NCI-H1048 (cell line): ENCODE measurements around the gene PDXP.
"Not testable (repeated sequence)": the region's sequence is repeated elsewhere in the genome, so short reads cannot be mapped to it uniquely, and the experiment has no call there.

Experiments
- DNase-seq: peaks from one replicate; lab custom pipeline; 2025; lab: John Stamatoyannopoulos, UW

Gene PDXP

DNA sequence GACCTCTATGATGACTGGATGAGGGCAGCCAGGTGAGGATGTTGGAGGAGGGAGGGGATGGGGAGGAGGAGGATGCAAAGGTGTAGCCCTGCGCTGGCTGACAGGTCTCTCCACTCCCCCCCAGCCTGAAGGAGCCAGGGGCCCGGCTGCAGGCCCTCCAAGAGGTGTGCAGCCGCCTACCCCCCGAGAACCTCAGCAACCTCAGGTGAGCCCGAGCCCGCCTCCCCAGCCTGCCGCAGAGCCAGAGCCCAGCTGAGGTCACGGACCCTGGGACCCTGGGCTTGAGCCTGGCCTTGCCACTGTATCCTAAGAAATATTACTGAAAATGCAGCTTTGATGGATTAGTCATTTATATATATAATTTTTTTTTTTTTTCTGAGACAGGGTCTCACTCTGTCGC, 11.2 kb upstream of the PDXP start:
- DNase-seq, result no peak

DNA sequence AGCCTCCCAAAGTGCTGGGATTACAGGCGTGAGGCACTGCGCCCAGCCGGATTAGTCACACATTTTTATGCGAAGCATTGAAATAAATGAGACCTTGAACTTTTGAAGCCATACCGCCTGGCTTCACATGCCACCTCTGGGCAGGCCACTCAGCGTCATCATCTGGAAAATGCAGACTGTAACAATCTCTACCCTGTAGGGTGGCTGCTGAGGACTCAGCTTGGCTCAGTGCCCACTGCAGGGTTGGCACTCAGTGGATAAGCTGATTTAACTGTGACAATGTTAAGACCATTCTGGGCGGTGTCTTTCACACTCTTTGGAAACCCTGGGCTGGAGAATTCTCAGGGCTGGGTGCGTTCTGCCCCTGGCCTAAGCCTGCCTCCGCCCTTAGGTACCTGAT, 10.6 kb upstream of the PDXP start:
- no peak for DNase-seq

DNA sequence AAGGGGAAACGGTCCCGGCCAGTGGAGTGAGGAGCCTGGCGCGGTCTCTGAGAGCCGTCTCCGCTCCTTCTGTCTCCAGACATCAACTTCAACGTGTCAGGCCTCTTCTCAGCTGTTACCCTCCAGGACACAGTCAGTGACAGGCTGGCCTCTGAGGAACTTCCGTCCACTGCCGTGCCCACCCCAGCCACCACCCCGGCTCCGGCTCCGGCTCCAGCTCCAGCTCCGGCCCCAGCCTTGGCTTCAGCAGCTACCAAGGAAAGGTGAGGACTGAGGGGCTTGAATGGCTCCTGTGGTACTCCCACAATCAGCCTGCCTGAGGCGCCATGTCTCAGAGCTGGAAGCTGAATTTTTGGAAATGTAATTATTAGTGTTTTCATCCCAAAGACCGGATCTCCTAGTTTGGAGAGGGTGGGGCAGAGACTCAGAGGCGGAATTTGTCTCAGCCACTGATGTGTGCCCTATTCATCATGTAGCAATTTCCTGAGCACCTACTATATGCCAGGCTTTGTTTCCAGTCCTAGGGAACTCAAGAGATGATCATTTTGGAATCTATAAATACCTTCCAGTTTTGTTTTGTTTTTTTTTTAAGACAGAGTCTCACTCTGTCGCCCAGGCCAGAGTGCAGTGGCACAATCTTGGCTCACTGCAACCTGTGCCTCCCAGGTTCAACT, 7.9 kb upstream of the PDXP start:
- no peak for DNase-seq

DNA sequence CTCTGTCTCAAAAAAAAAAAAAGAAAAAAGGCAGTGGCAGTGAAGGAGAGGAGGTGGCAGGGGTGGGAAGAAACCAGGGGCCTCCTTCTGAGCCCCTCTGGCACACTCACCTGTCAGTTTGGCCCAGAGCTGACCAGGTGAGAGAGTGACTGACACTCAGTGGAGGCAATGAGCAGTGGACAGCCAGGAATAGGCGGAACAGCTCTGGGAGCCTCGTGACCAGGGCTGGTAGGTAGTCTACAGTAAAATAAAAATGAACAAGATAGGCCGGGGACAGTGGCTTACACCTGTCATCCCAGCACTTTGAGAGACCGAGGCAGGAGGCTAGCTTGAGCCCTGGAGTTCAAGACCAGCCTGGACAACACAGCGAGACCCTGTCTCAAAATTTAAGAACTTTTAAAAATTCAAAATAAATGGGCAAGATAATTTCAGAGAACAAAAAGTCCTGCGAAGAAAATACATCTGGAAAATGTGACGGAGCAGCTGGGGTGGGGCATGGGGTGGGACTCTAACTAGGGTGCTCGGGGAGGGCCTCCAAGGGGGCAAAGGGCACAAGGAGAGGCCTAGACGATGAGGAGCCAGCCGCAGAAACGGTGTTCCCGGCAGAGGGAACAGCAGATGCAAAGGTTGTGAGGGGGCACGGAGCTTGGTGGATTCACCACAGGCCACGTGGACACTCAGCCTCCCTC, 3.8 kb upstream of the PDXP start:
- DNase-seq, result no peak

DNA sequence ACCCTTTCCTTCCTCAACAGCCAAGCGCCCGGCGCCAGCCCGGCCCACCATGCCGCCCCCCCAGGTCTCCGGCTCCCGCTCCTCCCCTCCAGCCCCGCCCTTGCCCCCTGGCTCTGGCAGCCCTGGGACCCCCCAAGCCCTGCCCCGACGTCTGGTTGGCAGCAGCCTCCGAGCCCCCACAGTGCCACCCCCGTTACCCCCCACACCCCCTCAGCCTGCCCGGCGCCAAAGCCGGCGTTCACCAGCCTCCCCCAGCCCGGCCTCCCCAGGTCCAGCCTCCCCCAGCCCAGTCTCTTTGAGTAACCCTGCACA, 3.3 kb upstream of the PDXP start:
- DNase-seq, result no peak

DNA sequence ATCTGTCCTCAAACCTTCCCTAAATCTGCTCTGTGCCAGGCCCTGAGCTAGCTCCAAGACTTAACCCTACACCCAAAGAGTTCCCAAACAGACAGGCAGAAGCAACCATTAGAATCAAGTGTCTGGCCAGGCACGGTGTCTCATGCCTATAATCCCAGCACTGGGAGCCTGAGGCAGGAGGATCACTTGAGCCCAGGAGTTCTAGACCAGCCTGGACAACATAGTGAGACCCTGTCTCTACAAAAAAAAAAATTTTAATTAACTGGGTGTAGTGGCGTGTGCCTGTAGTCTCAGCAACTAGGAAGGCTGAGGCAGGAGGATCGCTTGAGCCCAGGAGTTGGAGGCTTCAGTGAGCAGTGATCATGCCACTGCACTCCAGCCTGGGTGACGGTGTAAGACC, 1.9 kb upstream of the PDXP start:
- DNase-seq, result not testable (repeated sequence)

DNA sequence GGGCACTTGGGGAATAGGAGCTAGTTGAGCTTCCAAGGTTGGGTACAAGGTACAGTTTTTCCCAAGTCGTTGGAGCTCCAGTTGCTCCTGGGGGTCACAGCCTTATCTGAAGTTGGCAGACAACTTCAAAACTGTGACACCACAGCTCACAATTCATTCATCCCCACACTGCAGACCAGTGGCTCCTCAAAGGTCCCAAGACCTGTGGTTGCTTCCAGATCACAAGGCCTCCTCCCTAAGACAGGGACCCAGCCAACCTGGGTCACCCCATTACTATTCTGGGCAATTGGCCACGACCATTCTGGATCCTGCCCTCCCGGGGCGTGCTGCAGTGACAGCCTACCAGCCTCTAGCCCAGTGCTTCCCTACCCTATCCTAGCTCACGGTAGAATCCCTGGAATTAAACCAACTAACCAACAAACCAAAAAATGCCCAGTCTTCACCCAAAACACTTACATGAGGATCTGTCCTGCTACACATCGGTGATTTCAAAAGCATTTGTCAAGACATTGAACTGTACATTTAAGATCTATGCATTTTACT, 862 bp upstream of the PDXP start:
- DNase-seq, result no peak

DNA sequence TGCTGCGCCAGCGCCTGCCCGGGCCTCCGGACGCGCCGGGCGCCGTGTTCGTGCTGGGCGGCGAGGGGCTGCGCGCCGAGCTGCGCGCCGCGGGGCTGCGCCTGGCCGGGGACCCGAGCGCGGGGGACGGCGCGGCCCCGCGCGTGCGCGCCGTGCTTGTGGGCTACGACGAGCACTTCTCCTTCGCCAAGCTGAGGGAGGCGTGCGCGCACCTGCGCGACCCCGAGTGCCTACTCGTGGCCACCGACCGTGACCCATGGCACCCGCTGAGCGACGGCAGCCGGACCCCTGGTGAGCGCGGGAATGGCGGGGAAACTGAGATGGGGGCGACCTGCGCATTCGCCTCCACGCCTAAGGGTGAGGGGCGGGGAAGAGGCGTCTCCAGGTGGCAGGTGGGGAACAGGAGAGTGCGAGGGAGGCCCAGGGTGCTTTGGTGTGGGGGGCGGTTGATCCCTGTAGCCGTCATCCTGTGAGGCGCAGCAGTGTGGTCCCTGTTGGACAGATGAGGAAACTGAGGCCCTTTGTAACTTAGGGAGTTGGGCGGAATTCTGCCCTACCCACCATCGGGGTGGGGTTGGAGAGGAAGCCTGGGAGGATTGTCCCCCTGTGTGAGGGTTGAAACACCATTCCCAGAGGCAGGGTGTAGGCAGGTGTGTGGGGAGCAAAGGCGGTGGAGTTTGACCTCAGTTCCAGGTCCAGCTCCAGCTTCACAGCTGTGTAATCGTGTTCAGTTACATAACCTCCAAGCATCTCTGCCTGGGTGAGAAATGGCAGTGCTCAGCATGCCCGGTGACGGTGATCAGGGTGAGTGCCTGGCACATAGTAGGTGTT, 758 bp downstream of the PDXP start:
- DNase-seq, result no peak

DNA sequence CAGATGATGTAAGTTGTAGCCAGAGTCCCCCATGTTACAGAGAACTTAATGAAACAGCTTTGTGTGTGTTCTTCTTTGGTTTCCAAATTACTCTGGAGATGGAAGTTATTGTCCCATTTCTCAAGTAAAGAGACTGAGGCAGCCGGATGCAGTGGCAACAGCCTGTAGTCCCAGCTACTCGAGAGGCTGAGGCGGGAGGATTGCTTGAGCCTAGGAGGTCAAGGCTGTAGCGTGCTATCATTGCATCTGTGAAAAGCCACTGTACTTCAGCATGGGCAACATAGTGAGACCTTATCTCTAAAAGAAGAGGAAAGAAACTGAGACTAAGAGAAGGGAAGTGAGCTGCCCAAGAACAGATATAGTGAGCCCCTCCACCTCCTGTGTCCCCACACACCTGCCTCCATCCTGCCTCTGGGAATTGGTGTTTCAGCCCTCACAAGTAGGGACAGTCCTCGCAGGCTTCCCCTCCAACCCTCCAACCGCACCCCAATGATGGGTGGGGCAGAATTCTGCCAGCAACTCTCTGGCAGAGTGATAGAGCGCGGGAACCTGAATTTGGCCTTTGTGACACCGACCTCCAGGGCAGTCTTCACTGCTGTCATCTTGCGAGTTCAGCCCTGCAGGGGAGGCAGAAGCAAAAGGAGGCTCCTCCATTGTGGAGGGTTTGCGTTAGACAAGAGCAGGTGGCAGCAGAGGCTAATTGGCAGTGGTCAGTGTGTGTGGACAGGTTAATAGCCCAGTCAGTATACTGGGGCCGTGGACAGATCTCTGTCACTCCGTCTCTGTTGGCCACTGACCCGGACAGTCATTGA, 1.6 kb downstream of the PDXP start:
- DNase-seq, result no peak

DNA sequence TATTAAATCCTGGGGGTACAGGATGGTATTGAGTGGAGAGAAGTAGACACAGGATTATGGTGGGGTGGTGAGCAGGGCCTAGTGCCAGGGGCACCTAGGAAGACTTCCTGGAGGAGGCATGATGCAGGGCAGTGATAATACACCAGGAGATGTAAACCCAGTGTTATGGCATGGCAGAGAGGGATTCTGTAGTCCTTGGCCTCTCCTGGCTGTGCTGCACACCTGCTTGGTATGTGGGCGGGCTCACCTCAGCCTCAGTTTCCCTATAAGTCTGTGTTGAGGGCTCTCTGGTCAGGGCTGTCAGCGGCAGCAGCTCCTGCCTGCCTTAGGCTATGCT, 2.2 kb downstream of the PDXP start:
- no peak for DNase-seq

DNA sequence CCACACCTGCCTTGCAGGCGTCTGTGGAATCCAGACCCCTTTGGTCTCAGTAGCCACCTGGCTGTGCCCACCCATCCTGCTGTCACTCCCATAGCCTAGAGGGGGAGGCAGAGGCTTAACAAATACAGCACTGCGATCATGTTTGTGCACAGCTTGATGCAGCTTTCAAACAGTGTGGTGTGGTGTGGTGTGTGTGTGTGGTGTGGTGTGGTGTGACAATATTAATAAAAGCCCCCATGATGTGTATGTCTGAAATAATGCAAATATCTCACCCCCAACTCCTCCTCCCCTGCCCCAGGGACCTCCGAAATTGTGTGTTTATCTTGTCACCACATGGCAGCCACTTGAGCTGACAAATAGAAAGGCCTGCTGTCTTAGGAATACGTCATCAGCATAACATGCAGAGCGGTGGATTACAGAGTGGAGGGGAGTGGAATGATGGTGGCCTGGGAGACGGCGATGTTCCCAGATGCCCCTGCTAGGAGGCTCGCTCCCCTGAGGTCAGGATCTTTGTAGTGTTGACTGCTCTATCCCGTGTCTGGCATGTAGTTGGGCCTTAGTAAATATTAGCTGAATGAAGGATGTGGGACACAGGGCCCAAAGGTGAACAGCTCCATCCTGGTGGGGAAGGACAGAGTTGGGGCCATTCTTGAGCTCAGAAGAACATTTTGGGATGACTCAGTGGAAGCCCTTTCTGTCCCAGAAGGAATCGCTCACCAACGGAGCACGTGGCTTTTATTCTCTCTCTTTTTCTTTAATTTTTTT, 2.8 kb downstream of the PDXP start:
- DNase-seq, result no peak

DNA sequence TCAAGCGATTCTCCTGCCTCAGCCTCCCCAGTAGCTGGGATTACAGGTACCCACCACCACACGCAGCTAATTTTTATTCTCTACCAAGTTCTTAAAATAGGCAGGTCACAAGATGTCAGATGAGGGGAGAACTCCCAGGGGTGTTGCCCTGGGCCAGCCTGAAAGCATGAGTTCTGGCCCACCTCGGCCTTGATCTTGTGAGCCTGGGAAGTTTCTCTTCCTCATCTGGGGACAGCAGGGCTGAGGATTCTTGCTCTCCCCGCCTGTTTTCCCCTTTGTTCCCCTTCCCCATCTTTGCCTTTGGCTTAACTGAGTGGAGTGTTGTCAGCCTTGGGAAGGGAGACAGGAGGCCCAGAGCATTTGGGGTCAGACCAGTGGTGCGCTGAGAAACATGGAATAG, 3.5 kb downstream of the PDXP start:
- no peak for DNase-seq

DNA sequence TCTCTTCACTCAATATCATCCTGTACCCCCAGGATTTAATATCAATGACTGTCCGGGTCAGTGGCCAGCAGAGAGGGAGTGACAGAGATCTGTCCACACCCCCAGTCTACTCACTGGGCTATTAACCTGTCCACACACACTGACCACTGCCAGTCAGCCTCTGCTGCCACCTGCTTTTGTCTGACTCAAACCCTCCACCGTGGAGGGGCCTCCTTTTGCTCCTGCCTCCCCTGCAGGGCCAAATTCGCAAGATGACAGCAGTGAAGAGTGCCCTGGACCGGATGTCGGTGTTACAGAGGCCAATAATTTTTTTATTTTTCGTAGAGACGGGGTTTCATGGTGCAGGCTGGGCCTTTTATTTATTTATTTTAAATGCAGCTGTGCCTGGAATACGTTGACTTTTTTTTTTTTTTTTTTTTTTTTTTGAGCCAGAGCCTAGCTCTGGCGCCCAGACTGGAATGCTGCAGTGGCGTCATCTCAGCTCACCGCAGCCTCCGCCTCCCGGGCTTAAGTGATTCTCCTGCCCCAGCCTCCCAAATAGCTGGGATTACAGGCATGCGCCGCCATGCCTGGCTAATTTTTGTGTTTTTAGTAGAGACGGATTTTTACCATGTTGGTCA, 5.1 kb downstream of the PDXP start:
- DNase-seq, result no peak

DNA sequence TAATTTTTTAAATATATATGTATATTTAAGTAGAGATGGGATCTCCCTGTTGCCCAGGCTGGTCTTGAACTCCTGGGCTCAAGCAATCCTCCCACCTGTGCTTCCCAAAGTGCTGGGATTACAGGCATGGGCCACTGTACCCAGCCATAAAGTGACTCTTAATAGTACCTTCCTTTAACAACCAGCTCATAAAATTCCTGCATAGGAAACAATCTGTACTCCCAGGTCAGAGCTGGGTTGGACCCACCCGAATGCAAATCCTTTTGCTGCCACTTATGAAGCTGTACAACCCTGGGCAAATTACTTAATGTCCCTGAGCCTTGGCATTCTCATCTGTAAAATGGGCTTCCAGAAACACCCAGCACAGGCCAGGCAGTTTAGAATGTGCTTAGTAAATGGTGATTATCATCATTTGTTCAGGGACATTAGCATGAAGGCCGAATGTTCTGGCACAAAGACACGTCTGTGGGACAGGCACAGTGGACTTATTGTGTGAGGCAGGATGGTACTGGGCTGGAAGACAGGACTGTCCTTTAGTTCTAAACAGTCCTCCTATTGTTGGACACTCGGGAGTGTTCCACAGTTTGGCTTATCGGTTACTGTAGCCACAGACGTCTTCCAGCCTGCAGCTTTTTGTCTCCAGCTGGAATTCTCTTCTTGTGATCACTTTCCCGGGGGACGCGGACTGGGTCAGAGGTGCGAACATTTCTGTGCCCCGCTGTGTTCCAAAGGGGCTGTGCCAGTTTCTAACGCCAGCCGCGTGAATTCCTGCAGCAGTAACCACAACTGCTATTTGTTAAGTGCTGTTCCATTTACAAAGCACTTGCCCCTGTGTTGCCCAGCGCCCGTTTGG, 6.0 kb downstream of the PDXP start:
- no peak for DNase-seq

DNA sequence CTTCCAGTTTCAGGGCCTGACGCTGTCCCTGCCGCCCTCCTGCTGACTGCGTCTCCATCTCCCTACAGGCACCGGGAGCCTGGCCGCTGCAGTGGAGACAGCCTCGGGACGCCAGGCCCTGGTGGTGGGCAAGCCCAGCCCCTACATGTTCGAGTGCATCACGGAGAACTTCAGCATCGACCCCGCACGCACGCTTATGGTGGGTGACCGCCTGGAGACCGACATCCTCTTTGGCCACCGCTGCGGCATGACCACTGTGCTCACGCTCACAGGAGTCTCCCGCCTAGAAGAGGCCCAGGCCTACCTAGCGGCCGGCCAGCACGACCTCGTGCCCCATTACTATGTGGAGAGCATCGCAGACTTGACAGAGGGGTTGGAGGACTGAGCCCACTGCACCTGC, 7.0 kb downstream of the PDXP start:
- no peak for DNase-seq

DNA sequence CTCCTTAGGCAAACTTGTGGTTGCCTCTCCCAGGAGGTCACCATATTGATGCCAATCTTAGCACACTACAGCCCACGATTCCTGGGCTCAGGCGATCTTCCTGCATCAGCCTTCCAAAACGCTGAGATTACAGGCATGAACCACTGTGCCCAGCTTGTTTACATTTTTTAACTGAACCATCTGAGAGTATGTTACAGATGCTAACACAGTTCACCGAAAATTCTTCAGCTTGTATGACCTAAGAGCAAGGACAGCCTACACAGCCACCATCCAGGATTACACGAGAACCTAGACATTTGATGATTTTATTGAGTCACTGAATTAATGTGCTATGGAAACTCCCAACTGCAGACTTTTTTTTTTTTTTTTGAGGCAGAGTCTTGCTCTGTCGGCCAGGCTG, 11.1 kb downstream of the PDXP start:
- no peak for DNase-seq

DNA sequence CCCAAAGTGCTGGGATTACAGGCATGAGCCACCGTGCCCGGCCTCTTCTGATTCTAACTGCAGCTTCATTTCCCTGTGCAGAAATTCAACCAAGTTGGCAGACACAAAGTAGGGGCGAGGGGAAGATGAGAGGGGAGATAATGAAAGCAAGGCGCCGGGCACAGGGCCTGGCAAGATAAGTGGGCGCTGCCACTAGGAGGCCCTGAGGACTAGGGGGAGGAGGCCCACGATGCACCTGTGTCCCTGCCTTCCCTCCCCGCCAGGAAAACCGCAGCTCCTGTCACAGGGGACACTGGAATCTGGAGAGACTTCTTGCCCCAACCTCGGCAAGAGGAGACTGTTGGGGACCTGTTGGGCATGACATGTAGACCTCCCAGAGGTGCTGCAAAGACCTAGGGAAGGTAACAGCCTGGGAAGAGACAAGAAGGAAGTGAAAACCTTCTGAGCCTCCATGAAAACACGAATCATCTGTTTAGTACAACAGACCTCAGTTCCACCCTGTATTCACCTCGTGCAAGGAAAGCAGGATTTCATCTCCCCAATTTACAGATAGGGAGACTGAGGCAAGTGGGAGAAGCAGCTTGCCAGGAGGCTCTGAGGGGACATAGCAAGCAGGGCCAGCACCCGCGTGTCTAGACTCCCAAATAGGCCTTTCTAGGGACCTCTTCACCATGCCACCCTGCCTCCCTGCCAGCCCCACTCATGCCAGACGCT, 13.8 kb downstream of the PDXP start:
- no peak for DNase-seq

DNA sequence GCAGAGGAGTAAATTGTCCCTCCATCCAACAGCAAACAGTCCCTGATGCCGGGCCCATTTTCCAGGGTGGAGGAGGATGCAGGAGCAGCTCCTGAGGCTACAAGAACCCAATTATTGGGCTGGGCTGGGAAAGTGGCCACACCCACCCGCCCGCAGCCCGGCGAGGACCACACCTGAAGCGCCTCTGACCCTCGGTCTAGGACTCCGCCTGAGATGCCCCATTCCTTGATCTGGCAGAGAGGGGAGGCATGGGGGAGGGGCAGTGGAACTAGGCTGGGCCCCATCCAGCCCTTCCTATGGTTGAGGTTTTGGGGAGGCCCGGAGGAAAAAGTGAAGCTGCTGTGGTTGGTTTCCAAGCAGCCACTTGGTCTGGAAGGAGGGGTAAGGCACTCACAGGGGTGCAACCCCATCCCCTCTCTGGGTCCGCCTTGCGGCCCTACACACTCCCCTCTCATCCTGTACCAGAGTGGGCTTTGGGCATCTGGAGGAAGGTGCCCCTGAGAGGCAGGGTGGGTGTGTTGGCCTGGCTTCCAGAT, 14.5 kb downstream of the PDXP start:
- DNase-seq, result no peak

DNA sequence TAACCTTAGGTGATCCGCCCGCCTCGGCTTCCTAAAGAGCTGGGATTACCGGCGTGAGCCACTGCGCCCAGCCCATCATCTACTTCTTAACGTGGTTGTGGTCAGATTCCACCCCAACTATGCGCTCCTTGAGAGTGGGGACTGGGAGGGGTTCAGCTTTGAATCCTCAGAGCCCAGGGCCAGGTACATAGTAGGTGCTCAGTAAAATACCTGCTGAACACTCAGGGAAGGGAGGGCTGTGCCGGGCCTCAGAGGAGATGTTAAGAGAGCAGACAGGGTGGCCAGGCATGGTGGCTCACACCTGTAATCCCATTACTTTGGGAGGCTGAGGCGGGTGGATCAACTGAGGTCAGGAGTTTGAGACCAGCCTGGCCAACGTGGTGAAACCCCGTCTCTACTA, 15.7 kb downstream of the PDXP start:
- DNase-seq, result no peak
